ENCODE results near the gene CUX1.
A peak's percentile ranks its signal among the peaks of the same experiment; 100 is the strongest.

- no peak for TF ChIP-seq POLR2A (IDR thresholded peaks at IDR 0.05)
- TF ChIP-seq CTCF (IDR thresholded peaks at IDR 0.05): peak; percentile 37 to 79 (median 62)
Observed at GRCh38 chr7:101814081-101814990, 3.1 kb upstream of the CUX1 start.

Data from esophagus squamous epithelium (tissue), 4 donors.